ENCODE results near the gene MMP17.

MMP17 gene

DNA sequence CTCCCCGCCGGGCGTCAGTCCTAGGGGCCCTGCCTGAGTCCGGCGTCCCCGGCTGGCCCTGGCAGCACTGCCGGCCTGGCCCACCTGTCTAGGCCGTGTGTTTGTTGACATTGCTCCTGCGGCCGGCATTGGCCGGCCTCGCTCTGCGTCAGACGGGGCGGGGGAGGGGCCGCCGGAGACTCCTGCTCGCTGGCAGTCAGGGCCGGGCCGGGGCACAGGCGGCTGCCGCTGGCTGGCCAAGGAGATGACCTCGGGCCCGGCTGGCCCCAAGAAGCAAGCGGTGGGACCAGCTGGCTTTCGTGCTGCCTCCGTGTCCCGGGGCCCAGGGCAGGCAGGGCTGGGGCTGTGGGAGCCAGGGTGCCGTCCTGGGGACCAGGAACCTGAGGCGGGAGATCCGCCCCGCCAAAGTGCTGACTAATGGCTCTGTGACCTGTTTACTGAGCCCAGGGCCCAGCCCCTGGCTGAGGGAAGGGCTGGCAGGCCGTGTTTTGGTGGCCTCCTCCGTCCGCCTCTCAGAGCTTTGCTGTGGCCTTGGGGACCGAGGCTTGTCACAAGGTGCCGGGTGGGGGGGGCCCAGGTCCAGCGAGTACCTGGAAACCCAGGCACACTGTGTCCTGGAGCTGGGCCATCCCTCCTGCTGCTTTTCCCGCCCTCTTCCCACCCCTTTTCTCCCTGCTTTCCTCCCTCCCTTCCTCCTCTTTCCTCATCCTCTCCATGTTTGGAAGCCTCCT is 68.1 kb downstream of the MMP17 start:
- peaks cover 6 to 30% of the 10 kb centered on the region in 2 experiments; a peak in 2 of 3 replicates for H3K36me3 ChIP-seq (ENCODE audit: control insufficient read depth in 2 of 2, insufficient read depth in 1 of 2, low read length in 2 of 2)
- H3K9me3 ChIP-seq (ENCODE audit: control insufficient read depth, insufficient read depth, low read depth, low read length) = no peaks in the 10 kb centered on the region
- POLR2A ChIA-PET = interaction anchor here (0.7 to 1.3 kb wide), 2 partner anchors 36 to 332 kb away, joined by 3 to 6 read pairs; no protein-coding TSS in a partner anchor
- peak overlapping the region; percentile 70 for H3K27ac ChIP-seq (ENCODE audit: extremely low read depth, low read depth, low read length)
- CTCF ChIA-PET = no interaction called here
- H3K4me1 ChIP-seq (ENCODE audit: control insufficient read depth, insufficient read depth, low read length) = peaks cover 3% of the 10 kb centered on the region; the same call in 1 of the 2 replicates
- peak overlapping the region; percentile 73 for H3K4me3 ChIP-seq (ENCODE audit: low read depth, low read length)
- TF ChIP-seq ZNF341 (tag by site-specific recombination; IDR thresholded peaks at IDR 0.05; ENCODE audit: low read depth) (no peak), KLF9 (tag by site-specific recombination; IDR thresholded peaks at IDR 0.05; ENCODE audit: low read depth) (peak; percentile 39; the same call in 1 of the 2 replicates), PRDM1 (tag by site-specific recombination; IDR thresholded peaks at IDR 0.05) (no peak), ZNF184 (tag by site-specific recombination; IDR thresholded peaks at IDR 0.05) (no peak), KLF8 (tag by site-specific recombination; IDR thresholded peaks at IDR 0.05) (peak; percentile 49; the same call in 1 of the 2 replicates), ZNF843 (tag by site-specific recombination; IDR thresholded peaks at IDR 0.05) (no peak), KLF1 (tag by site-specific recombination; IDR thresholded peaks at IDR 0.05) (peak; percentile 36; the same call in 1 of the 2 replicates), ZNF701 (tag by site-specific recombination; IDR thresholded peaks at IDR 0.05) (no peak), REPIN1 (tag by site-specific recombination; IDR thresholded peaks at IDR 0.05; ENCODE audit: low read depth) (no peak), GLIS1 (tag by site-specific recombination; IDR thresholded peaks at IDR 0.05) (peak; percentile 66), ZNF302 (tag by site-specific recombination; IDR thresholded peaks at IDR 0.05; ENCODE audit: low read depth) (no peak), ZBTB21 (tag by site-specific recombination; IDR thresholded peaks at IDR 0.05) (peak; percentile 49), ZNF155 (tag by site-specific recombination; IDR thresholded peaks at IDR 0.05) (no peak), ZNF350 (tag by site-specific recombination; IDR thresholded peaks at IDR 0.05) (no peak), ZNF202 (tag by site-specific recombination; IDR thresholded peaks at IDR 0.05; ENCODE audit: borderline replicate concordance) (no peak), ZNF610 (tag by site-specific recombination; IDR thresholded peaks at IDR 0.05; ENCODE audit: borderline replicate concordance) (no peak), ZEB2 (tag by site-specific recombination; IDR thresholded peaks at IDR 0.05) (peak; percentile 66), HOXC10 (CRISPR knock-in tag; IDR thresholded peaks at IDR 0.05) (0 out of 2 replicates have a peak, but pooled peaks have one; percentile 27), BCL11A (tag by site-specific recombination; IDR thresholded peaks at IDR 0.05; ENCODE audit: low read depth) (0 out of 2 replicates have a peak, but pooled peaks have one; percentile 24), SCRT2 (tag by site-specific recombination; IDR thresholded peaks at IDR 0.05) (peak; percentile 74; the same call in 1 of the 2 replicates), ZNF366 (tag by site-specific recombination; conservative IDR thresholded peaks at IDR 0.05) (peak; percentile 37; the same call in 1 of the 2 replicates), ZNF112 (tag by site-specific recombination; IDR thresholded peaks at IDR 0.05) (no peak), SP7 (tag by site-specific recombination; IDR thresholded peaks at IDR 0.05) (peak; percentile 81), ZFHX2 (tag by site-specific recombination; conservative IDR thresholded peaks at IDR 0.05) (0 out of 2 replicates have a peak, but pooled peaks have one; percentile 10), ZBTB20 (tag by site-specific recombination; IDR thresholded peaks at IDR 0.05) (peak; percentile 98), ZFP41 (tag by site-specific recombination; IDR thresholded peaks at IDR 0.05; ENCODE audit: borderline replicate concordance) (no peak), ZBTB48 (tag by site-specific recombination; IDR thresholded peaks at IDR 0.05) (peak; percentile 46), ZNF37A (tag by site-specific recombination; IDR thresholded peaks at IDR 0.05) (no peak), SP2 (tag by site-specific recombination; IDR thresholded peaks at IDR 0.05) (peak; percentile 69), ZNF660 (tag by site-specific recombination; IDR thresholded peaks at IDR 0.05) (no peak), ZNF624 (tag by site-specific recombination; IDR thresholded peaks at IDR 0.05) (no peak), ZBTB8A (tag by site-specific recombination; IDR thresholded peaks at IDR 0.05) (peak; percentile 73), ZNF623 (tag by site-specific recombination; IDR thresholded peaks at IDR 0.05) (no peak), EGR2 (tag by site-specific recombination; IDR thresholded peaks at IDR 0.05; ENCODE audit: low read depth) (no peak), ZNF529 (tag by site-specific recombination; IDR thresholded peaks at IDR 0.05; ENCODE audit: insufficient replicate concordance) (no peak)
- TF ChIP-seq, protein P1, sequence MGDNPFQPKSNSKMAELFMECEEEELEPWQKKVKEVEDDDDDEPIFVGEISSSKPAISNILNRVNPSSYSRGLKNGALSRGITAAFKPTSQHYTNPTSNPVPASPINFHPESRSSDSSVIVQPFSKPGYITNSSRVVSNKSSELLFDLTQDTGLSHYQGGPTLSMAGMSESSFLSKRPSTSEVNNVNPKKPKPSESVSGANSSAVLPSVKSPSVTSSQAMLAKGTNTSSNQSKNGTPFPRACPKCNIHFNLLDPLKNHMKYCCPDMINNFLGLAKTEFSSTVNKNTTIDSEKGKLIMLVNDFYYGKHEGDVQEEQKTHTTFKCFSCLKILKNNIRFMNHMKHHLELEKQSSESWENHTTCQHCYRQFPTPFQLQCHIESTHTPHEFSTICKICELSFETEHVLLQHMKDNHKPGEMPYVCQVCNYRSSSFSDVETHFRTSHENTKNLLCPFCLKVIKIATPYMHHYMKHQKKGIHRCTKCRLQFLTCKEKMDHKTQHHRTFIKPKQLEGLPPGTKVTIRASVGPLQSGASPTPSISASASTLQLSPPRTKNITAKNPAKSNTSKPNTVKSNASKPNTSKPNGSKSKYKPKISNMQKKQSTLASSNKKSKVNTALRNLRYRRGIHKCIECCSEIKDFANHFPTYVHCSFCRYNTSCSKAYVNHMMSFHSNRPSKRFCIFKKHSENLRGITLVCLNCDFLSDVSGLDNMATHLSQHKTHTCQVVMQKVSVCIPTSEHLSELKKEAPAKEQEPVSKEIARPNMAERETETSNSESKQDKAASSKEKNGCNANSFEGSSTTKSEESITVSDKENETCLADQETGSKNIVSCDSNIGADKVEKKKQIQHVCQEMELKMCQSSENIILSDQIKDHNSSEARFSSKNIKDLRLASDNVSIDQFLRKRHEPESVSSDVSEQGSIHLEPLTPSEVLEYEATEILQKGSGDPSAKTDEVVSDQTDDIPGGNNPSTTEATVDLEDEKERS (tag by site-specific recombination; IDR thresholded peaks at IDR 0.05) = no peak
- TF ChIP-seq, protein P2, sequence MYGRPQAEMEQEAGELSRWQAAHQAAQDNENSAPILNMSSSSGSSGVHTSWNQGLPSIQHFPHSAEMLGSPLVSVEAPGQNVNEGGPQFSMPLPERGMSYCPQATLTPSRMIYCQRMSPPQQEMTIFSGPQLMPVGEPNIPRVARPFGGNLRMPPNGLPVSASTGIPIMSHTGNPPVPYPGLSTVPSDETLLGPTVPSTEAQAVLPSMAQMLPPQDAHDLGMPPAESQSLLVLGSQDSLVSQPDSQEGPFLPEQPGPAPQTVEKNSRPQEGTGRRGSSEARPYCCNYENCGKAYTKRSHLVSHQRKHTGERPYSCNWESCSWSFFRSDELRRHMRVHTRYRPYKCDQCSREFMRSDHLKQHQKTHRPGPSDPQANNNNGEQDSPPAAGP (tag by site-specific recombination; IDR thresholded peaks at IDR 0.05) = peak; percentile 75; the same call in 1 of the 2 replicates
